ENCODE data around the gene BAD.
A peak's percentile ranks its signal among the peaks of the same experiment; 100 is the strongest.

The BAD gene

DNA sequence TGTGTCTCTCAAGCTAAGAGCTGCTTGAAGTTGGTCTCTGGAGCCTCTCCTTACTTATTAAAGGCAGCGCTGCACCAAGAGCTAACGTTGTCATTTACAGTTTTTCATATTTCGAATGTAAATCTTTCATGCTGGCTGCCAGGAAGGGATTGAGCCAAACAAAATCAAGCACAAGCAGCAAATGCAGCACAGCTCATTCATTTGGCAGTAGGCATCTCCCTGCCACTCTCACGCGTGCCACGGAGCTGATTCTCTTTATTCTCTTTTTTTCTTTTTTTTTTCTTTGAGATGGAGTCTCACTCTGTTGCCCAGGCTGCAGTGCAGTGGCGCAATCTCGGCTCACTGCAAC lies 51.5 kb downstream of the BAD start:
- DNase-seq (ENCODE audit: low read depth in 2 of 2, low spot score in 1 of 2) = no peak

DNA sequence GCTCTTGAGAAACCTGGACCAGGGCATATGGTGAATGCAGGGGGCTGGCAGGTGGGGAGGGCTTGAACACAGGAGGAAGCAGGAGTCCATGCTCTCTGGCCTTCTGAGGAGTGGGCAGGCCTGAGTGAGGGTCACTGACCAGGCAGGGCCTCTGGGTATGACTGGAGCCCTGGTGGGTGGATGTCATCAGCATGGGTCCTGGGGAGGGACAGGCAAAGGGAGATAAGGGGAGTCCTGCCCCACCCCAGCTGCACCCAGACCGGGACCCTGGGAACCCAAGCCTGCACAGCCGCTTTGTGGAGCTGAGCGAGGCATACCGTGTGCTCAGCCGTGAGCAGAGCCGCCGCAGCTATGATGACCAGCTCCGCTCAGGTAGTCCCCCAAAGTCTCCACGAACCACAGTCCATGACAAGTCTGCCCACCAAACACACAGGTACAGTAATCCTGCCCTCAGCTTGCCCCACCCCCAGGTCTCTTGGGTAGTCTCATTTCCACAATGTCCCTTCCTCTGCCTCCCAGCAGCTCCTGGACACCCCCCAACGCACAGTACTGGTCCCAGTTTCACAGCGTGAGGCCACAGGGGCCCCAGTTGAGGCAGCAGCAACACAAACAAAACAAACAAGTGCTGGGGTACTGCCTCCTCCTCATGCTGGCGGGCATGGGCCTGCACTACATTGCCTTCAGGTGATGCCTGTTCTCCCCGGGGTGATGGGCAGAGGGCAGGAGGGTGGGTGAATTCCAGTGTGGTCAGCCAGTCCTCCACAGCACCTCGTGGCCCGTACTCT lies 52.1 kb downstream of the BAD start:
- no peak for DNase-seq (ENCODE audit: low read depth in 2 of 2, low spot score in 1 of 2)

DNA sequence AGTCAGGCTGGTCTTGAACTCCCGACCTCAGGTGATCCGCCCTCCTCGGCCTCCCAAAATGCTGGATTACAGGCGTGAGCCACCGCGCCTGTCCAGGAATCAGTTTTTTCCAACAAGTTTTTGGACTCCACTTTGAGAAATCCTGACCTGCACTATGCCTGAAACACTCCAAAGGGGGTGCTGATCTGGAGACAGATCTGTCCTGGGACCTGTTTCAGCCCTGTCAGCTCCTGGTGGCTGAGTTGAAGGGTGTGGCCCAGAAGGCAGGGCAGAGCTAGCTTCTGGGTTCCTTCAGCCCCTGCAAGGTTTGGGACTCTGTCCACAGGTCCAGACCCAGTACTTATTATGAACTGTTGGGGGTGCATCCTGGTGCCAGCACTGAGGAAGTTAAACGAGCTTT lies 52.9 kb downstream of the BAD start:
- no peak for DNase-seq (ENCODE audit: low read depth in 2 of 2, low spot score in 1 of 2)

DNA sequence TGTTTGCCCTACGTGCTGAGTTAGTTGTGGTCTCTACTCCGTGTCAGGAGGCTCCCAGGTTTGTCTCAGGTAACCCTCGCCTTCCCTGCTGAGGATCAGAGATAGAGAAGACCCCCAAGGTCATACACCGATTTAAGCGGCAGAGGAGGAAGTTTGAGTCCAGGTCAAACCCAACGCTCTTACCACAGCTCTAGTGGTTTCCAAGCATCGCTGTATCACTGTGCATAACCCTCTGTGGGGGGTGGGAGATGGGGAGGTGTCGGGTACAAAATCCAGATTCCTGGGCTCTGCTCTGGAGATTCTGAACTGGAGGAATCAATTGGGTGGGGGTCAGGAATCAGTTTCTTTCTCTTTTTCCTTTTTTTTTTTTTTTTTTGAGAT lies 53.5 kb downstream of the BAD start:
- no peak for DNase-seq (ENCODE audit: low read depth in 2 of 2, low spot score in 1 of 2)

DNA sequence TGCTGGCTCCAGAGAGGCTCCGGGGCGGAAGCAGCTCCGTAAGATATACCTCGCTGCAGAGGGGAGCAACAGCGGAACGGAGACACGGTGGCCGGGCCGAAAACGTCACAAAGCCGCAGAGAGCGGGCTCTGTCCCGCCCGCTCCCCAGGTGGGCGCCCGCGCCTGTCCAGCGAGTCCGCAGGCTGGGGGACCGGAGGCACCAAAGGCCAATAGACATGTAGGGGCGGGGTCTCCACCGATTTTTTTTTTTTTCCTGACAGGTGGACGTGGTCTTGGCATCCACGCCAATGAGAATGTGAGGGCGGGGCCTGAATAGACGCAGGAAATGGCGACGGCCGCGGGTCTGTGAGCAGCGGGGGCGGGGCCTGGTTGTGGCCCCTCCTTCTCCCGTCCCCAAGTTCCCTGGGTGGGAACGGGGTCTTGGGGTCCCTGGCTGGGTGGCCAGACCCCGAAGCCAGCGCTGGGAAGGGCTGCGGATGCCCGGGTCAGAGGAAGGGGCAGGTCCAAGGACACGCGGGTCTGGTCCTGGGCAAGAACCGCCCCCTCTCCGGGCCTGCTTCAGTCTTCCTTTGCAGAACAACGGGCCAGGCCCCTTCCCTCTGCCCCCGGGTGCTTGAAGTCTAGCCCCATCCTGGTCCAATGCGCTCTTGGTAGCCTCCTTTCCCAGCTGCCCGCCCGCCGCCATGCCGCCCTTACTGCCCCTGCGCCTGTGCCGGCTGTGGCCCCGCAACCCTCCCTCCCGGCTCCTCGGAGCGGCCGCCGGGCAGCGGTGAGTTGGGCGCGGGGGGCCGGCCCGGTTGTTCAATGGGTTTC lies 54.1 kb downstream of the BAD start, which contains the start of gene DNAJC4:
Gene DNAJC4 (plus strand): TSS at position 378 of the 814 bp plus-strand sequence. CDS start 307 bp downstream, at position 685.
- peak; percentile 73 to 79 for DNase-seq (ENCODE audit: low read depth in 2 of 2, low spot score in 1 of 2)

DNA sequence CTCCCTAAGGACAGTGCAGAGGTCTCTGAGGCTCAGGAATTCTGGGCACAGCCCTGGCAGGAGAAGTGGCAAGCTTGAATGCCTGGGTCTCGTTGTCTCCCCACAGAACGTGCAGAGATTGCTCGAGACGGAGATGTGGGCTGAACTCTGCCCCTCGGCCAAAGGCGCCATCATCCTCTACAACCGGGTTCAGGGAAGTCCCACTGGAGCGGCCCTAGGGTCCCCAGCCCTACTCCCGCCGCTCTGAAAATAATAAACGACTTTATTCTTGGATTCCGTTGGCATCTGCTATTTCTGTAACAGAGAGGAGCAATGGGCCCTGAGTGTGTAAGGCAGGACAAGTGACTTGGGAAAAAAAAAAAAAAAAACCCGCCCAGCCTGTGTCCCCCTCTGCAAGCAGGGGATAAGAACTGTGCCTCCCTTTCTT lies 54.7 kb downstream of the BAD start:
- no peak for DNase-seq (ENCODE audit: low read depth in 2 of 2, low spot score in 1 of 2)

DNA sequence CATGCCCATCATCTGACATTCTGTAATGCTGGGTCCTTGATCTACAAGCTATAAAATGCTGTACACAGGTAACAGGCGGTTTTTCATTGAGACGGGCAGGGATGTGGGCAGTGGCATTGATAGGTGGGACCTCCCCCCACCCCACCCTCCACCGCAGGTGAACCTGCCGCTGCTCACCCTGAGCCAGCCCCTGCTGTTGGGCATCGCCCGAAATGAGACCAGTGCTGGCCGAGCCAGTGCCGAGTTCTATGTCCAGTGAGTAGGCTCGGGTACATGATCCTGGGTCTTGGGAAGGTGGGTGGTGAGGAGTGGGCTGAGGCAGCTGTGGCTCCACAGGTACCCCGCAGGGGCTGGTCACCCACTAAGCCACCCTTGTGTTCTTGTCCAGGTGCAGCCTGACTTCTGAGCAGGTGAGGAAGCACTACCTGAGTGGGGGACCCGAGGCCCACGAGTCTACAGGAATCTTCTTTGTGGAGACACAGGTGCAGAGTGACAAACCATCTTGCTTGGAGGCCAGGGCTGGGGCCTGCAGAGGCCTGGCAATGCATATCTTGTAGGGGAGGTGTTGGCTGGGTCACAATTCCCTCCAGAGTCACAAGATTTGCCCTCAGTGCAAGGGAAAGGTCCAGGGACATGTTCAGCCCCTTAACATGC lies 55.2 kb downstream of the BAD start:
- no peak for DNase-seq (ENCODE audit: low read depth in 2 of 2, low spot score in 1 of 2)

DNA sequence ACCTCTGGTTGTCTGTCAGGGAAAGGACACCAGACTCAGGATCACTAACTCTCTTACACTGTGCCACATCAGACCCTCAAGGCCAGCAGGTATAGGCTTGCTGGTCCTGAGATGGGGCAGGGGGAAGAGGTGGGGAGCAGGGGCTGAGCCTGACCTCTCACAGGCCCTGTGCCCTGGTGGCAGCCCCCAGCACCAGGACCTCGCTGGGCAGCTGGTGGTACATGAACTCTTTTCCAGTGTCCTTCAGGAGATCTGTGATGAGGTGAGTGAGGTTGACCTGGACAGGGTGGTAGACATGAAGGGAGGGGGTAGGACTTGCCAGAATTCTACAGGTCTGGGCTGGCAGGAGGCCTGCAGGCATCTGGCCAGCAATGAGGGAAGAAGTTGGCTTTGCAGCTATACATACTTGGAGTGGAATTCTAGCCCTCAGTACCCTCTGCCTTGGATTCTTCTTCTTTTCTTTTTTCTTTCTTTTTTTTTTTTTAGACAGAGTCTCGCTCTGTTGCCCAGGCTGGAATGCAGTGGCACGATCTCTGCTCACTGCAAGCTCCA lies 57.0 kb downstream of the BAD start:
- no peak for DNase-seq (ENCODE audit: low read depth in 2 of 2, low spot score in 1 of 2)

DNA sequence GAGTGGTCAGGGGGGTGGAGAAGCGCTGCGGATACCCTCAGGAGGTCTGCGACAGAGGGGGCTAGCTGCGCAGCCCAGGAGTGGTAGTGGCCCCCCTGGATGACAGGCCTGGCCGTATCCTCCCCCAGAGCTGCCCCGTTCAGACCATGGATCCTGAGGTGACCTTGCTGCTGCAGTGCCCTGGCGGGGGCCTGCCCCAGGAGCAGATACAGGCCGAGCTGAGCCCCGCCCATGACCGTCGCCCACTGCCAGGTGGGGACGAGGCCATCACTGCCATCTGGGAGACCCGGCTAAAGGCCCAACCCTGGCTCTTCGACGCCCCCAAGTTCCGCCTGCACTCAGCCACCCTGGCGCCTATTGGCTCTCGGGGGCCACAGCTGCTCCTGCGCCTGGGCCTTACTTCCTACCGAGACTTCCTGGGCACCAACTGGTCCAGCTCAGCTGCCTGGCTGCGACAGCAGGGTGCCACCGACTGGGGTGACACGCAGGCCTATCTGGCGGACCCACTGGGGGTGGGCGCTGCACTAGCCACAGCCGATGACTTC lies 57.9 kb downstream of the BAD start:
- DNase-seq (ENCODE audit: low read depth in 2 of 2, low spot score in 1 of 2) = no peak

DNA sequence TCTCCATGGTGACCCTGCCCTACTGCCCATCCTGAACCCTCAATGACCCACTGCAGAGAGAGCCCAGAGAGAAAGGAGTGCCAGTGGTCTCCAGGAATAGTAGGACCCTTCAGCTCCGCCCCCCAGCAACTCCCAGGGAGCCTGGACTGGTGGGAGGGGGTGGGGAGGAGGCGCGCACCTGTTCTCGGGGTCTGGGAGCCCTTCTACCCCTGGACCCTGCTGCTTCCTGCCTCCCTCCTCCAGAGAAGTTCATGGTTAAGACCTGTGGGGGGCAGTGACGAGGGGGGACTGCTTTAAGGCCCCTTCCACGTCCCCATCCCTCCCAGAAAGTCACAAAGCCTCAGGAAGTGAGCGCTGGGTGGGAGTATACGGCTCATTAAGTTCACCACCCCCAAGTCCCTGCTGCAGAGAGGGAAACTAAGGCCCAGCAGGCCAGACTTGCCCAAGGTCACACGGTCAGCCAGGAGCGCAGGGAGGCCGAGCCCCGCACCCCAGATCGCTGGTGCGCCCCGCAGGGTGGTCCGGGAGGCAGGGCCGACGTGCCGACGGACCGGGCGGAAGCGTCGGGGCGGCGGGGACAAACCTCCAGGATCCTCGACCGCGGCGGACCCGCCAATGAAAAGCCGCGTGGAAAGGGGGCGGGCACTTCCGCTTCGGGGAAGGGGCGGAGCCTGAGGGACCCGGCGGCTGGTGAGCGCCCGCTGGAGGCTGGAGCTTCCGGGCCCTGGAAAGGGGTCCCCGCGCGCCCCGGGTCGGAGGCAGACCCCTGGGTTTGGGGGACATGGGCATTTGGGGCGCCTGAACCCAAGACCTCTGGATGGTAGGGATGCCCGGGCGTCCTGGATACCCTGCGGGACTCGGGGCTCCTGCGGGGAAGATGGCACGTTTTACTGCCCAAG lies 58.6 kb downstream of the BAD start, which contains the start of the genes NUDT22 and TRPT1:
Gene NUDT22 (plus strand): TSS at position 667 of the 899 bp plus-strand sequence. CDS start 379 bp downstream, outside the sequence.
Gene TRPT1 (minus strand): TSS at position 579 of the 899 bp plus-strand sequence. CDS start 326 bp downstream, at position 253.
- peak; percentile 86 to 87 for DNase-seq (ENCODE audit: low read depth in 2 of 2, low spot score in 1 of 2)

DNA sequence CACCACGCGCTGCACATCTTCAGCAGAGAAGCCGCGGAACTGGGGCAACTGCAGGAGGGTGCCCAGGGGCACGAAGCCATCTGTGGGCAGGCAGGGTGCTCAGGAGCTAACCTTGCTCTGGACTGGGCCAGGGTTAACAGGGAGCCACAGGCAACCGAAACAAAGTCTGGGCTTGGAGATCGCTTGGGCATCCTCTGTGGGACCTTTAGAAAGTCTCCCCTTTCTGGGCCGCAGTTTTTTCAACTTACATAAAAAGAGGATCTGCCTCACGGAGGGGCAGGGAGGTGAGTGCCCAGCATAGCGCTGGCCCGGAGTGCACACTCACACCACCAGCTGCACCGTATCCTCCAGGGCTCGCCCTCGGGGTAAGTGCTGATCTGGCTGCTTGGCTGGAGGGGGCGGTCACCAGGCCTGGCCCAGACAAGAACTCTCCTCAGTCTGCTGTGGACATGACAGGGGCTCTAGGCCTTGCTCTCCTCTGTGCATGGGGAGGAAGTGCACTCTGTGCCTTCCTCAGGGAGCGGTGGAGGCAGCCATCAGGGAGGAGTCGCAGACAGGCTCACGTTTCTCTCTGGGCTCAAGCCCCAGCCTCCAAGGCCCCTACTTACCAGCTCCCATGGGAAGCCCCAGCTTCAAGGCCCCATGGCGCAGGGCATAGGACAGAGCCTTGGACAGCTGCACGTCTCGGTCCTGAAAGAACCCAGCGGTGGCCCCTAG lies 59.4 kb downstream of the BAD start:
- DNase-seq (ENCODE audit: low read depth in 2 of 2, low spot score in 1 of 2) = no peak

DNA sequence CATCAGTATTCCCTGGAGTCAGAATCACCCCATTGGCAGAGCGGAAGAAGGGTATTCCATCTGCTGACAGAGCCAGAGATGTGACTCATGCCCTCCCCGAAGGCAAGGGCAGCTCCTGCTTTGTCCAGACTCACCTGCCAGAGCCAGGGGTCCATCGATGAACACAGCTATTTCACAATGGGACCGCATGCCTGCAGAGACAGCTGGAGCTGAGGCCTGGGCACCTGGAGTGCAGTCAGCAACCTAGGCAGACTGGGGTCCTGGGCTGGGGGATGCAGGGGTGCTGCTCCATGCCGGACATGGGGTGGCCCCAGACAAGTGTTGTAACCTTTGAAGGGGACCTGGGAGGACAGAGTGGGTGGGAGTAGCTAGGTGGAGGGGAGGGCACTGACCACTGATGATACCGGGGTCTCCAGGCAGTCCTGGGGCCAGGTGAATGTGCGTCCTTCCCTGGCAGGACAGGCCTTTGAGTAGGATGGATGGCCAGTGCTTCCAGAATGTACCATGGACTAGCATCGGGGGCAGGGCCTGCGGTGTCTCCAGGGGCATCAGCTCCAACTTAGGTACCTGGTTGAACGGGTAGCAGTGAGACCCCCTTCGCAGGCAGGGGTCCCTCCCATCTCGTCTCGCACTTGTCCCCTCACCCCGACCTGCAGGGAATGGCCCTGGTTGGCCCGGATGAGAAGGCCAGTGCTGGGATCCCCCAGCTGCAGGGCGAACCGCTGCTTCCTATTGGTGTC lies 60.1 kb downstream of the BAD start:
- no peak for DNase-seq (ENCODE audit: low read depth in 2 of 2, low spot score in 1 of 2)

DNA sequence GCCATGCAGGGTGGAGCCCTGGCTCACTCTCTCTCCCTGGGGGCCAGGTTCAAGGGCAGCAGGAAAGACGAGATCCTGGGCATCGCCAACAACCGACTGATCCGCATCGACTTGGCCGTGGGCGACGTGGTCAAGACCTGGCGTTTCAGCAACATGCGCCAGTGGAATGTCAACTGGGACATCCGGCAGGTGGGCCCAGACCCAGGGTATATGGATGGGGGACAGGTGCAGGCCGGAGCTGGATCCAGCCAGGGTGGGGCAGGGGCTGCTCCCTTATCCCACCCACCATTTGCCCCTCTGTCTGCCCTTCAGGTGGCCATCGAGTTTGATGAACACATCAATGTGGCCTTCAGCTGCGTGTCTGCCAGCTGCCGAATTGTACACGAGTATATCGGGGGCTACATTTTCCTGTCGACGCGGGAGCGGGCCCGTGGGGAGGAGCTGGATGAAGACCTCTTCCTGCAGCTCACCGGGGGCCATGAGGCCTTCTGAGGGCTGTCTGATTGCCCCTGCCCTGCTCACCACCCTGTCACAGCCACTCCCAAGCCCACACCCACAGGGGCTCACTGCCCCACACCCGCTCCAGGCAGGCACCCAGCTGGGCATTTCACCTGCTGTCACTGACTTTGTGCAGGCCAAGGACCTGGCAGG lies 61.3 kb downstream of the BAD start:
- DNase-seq (ENCODE audit: low read depth in 2 of 2, low spot score in 1 of 2) = no peak

DNA sequence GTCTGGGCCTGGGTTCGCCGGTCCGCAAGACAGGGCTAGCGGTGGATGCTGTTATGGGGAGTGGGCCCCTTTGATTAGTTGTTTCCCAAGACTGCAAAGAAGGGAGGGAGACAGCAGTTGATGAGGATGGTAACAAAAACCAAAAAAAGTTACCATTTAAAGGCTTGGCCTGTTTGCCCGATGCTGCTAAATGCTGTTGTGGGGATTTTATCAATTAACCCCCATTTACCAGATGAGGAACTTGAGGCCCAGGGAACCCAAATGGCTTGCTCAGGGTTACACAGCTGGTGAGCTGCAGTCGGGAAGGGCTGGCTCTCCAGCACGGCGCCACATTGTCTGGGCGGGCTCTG lies 61.8 kb downstream of the BAD start:
- no peak for DNase-seq (ENCODE audit: low read depth in 2 of 2, low spot score in 1 of 2)

DNA sequence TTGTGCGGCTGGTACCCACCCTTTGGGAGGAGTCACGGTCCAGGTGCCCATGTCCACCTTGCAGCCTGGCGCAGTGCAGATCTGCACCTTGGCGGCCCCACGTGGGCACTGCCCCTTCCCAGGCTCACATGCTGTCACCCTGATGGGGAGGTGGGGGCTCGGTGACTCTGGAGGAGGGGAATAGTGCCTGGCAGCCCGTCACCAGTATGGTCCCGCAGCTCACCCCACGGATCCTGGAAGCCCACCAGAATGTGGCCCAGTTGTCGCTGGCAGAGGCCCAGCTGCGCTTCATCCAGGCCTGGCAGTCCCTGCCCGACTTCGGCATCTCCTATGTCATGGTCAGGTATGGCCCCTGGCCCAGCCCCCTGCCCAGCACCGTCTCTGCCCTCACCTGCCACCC lies 63.7 kb downstream of the BAD start:
- DNase-seq (ENCODE audit: low read depth in 2 of 2, low spot score in 1 of 2) = no peak

DNA sequence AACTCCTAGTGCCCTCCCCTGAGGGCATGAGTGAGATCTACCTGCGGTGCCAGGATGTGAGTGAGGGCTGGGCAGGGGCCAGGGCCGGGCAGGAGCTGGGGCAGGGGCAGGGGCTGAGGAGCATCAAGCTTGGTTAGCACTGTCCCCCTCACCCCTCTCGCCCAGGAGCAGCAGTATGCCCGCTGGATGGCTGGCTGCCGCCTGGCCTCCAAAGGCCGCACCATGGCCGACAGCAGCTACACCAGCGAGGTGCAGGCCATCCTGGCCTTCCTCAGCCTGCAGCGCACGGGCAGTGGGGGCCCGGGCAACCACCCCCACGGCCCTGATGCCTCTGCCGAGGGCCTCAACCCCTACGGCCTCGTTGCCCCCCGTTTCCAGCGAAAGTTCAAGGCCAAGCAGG lies 64.2 kb downstream of the BAD start:
- DNase-seq (ENCODE audit: low read depth in 2 of 2, low spot score in 1 of 2) = no peak

Measured in stimulated activated CD8-positive, alpha-beta memory T cell treated with anti-CD3 and anti-CD28 coated beads, Interleukin-4, amount 100 ng/mL, for 1 hour (primary cell).